ENCODE data around the gene ST3GAL5. TPM values are rescaled to one million over a fixed set of nuclear protein-coding genes. Genes with fewer than 3 reads are reported as not detected.

The ST3GAL5 gene
- total RNA-seq, 1 donor from 2014 or later: 10.4 TPM

- peak; percentile 85 for DNase-seq (ENCODE audit: low spot score)
Measured at GRCh38 chr2:85792783-85793441, 95.9 kb downstream of the ST3GAL5 start.

- no peak for DNase-seq (ENCODE audit: low spot score)
Measured at GRCh38 chr2:85791704-85792565, 96.9 kb downstream of the ST3GAL5 start.

GRCh38 chr2:85790499-85791188 lies 98.1 kb downstream of the ST3GAL5 start:
- no peak for DNase-seq (ENCODE audit: low spot score)

- DNase-seq (ENCODE audit: low spot score): no peak
Measured at GRCh38 chr2:85790032-85790431, 98.8 kb downstream of the ST3GAL5 start.

- DNase-seq (ENCODE audit: low spot score): no peak
Measured at GRCh38 chr2:85789271-85789670, 99.5 kb downstream of the ST3GAL5 start.

GRCh38 chr2:85788603-85789002 lies 100.2 kb downstream of the ST3GAL5 start:
- no peak for DNase-seq (ENCODE audit: low spot score)

GRCh38 chr2:85787981-85788340 lies 100.8 kb downstream of the ST3GAL5 start:
- DNase-seq (ENCODE audit: low spot score): no peak

GRCh38 chr2:85787282-85787980 lies 101.4 kb downstream of the ST3GAL5 start:
- no peak for DNase-seq (ENCODE audit: low spot score)

Other genes with a start within 250 kb of the ST3GAL5 start
- gene SFTPB, start 220.8 kb downstream of the ST3GAL5 start, total RNA-seq (ENCODE audit: insufficient read depth, low replicate concordance): 1.7 TPM
- gene GNLY, start 194.6 kb downstream of the ST3GAL5 start, total RNA-seq (ENCODE audit: insufficient read depth, low replicate concordance): 2.2 TPM
- gene ATOH8, start 135.0 kb downstream of the ST3GAL5 start, total RNA-seq (ENCODE audit: insufficient read depth, low replicate concordance): 14.2 TPM
- 7.0 TPM for gene POLR1A, start 216.9 kb upstream of the ST3GAL5 start, total RNA-seq (ENCODE audit: insufficient read depth, low replicate concordance)
- 105 TPM for gene PTCD3, start 217.2 kb upstream of the ST3GAL5 start, total RNA-seq (ENCODE audit: insufficient read depth, low replicate concordance)